ENCODE measurements around the gene SLC9A9. TPM values are rescaled to one million over a fixed set of nuclear protein-coding genes. Genes with fewer than 3 reads are reported as not detected.
"Not testable (repeated sequence)": the region's sequence is repeated elsewhere in the genome, so short reads cannot be mapped to it uniquely, and the experiment has no call there.

Gene SLC9A9
- polyA plus RNA-seq, 1 donor, result 6.3 TPM

DNA sequence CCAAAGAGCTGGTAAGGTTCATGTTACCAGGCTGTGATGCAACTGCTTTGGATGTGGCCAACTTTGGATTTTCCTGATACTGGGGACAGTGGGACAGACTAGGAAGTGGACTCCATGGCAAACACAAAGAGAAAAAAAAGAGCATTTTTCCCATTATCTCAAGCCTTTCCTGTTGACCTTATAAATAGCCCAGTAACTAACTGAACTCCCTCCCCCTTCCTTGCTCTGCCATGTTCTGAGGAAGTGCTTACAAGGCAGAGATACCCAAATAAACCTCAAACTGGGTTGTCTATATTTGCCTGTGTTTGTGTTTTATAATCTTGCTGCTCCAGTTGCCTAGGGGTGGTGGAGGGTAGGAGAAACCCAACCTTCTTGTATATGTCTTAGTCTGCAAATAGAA lies 27.3 kb upstream of the SLC9A9 start:
- no peaks in the 10 kb centered on the region for H3K4me1 ChIP-seq (ENCODE audit: control insufficient read depth, insufficient read depth, low read length)
- H3K4me3 ChIP-seq (ENCODE audit: low read length), result no peak overlapping the region
- no peaks in the 10 kb centered on the region for H3K9me3 ChIP-seq (ENCODE audit: control insufficient read depth, low read depth, low read length)
- no peak for DNase-seq
- no peak overlapping the region for H3K27ac ChIP-seq (ENCODE audit: low read length)
- H3K36me3 ChIP-seq (ENCODE audit: control insufficient read depth, insufficient read depth, low read length), result no peaks in the 10 kb centered on the region
- H3K27me3 ChIP-seq (ENCODE audit: control insufficient read depth, insufficient read depth, low read length), result no peaks in the 10 kb centered on the region

DNA sequence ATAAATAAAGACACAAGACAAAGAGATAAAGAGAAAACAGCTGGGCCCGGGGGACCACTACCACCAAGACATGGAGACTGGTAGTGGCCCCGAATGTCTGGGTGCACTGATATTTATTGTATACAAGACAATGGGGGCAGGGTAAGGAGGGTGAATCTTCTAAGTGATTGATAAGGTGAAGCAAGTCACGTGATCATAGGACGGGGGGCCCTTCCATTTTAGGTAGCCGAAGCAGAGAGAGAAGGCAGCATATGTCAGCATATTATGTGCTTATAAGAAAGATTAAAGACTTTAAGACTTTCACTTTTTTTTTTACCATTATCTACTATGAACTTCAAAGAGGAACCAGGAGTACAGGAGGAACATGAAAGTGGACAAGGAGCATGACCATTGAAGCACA lies 25.3 kb upstream of the SLC9A9 start:
- H3K36me3 ChIP-seq (ENCODE audit: control insufficient read depth, insufficient read depth, low read length); DNase-seq; H3K27ac ChIP-seq (ENCODE audit: low read length); H3K4me3 ChIP-seq (ENCODE audit: low read length); H3K4me1 ChIP-seq (ENCODE audit: control insufficient read depth, insufficient read depth, low read length); H3K9me3 ChIP-seq (ENCODE audit: control insufficient read depth, low read depth, low read length); H3K27me3 ChIP-seq (ENCODE audit: control insufficient read depth, insufficient read depth, low read length): not testable (repeated sequence)
- 100% methylated on average over 1 of the region's 5 CpGs for WGBS (ENCODE audit: insufficient coverage, low lambda C conversion rate)

DNA sequence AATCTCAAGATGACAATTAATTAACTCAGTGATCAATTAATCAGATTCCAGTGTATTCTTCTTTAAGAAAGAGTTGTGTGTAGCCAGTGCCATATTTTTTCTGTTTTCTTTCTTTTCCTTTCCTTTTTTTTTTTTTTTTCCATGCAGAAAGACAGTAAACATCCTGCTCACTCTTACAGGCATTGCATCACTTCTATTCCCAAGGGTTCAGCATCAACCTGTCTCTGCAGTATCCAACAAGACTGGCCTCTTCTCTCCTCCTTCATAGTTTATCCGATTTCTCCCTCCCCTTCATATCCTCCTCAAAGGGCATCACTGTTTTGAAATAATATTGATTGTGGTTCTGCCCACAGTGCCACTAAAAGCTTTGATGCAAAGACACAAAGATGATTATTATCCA lies 17.0 kb upstream of the SLC9A9 start:
- WGBS (ENCODE audit: insufficient coverage, low lambda C conversion rate), result 88% methylated on average over 1 of the region's 1 CpG
- no peak overlapping the region for H3K4me3 ChIP-seq (ENCODE audit: low read length)
- H3K27me3 ChIP-seq (ENCODE audit: control insufficient read depth, insufficient read depth, low read length), result no peaks in the 10 kb centered on the region
- no peaks in the 10 kb centered on the region for H3K4me1 ChIP-seq (ENCODE audit: control insufficient read depth, insufficient read depth, low read length)
- no peaks in the 10 kb centered on the region for H3K9me3 ChIP-seq (ENCODE audit: control insufficient read depth, low read depth, low read length)
- no peak overlapping the region for H3K27ac ChIP-seq (ENCODE audit: low read length)
- DNase-seq, result no peak
- H3K36me3 ChIP-seq (ENCODE audit: control insufficient read depth, insufficient read depth, low read length), result no peaks in the 10 kb centered on the region

DNA sequence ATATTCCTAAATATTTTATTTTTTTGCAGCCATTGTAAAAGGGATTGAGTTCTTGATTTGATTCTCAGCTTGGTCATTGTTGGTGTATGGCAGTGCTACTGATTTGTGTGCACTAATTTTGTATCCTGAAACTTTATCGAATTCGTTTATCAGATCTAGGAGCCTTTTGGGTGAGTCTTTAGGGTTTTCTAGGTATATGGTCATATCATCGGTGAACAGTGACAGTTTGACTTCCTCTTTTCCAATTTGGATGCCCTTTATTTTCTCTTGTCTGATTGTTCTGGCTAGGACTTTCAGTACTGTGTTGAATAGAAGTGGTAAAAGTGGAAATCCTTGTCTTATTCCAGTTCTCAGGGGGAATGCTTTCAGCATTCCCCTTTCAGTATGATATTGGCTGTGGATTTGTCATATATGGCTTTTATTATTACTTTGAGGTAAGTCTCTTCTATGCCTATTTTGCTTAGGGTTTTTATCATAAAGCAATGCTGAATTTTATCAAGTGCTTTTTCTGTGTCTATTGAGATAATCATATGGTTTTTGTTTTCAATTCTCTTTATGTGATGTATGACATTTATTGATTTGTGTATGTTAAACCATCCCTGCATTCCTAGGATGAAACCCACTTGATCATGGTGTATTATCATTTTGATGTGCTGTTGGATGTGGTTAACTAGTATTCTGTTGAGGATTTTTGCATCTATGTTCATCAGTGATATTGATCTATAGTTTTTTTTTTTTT lies 11.4 kb upstream of the SLC9A9 start:
- no peak overlapping the region for H3K4me3 ChIP-seq (ENCODE audit: low read length)
- WGBS (ENCODE audit: insufficient coverage, low lambda C conversion rate), result no CpG with 5 or more reads among the region's 3 CpGs
- no peaks in the 10 kb centered on the region for H3K36me3 ChIP-seq (ENCODE audit: control insufficient read depth, insufficient read depth, low read length)
- no peaks in the 10 kb centered on the region for H3K27me3 ChIP-seq (ENCODE audit: control insufficient read depth, insufficient read depth, low read length)
- DNase-seq, result no peak
- no peak overlapping the region for H3K27ac ChIP-seq (ENCODE audit: low read length)
- H3K9me3 ChIP-seq (ENCODE audit: control insufficient read depth, low read depth, low read length), result no peaks in the 10 kb centered on the region
- no peaks in the 10 kb centered on the region for H3K4me1 ChIP-seq (ENCODE audit: control insufficient read depth, insufficient read depth, low read length)

DNA sequence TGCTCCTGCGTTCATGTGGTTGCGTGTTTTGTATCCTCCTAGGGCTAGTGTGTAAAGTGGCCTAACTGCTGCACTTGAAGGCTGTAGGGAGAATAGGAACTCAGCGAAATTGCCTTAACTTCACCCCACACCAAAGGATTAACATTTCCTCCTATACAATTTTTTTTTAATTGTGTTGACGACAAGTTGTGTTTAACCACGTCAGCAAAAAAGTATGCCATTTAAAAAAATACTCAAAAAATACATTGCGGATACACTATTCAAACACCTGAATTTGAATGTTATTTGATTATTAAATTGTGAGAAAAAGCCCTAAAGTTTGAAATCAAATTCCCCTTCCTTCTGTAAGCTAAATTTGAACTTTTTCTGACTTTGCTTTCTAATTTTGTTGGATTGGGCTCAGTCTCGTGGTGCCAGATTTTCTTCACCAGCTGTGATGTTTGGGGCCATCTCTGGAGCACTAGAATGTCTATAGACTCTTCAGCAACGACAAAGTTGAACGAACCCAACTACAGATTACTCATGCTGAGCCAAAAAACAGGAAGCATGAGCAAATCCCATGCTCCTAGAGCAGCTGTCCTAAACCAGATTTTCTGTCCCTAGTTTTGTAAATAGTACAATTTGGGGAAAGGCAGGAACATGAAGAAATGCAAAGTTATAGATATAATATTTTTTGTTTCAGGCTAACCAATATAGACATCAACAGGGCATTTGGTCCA lies 8.1 kb upstream of the SLC9A9 start:
- WGBS (ENCODE audit: insufficient coverage, low lambda C conversion rate), result 93% methylated on average over 2 of the region's 9 CpGs
- Histone ChIP-seq H3K27ac (ENCODE audit: low read length) (no peak overlapping the region), H3K27me3 (ENCODE audit: control insufficient read depth, insufficient read depth, low read length) (no peaks in the 10 kb centered on the region), H3K9me3 (ENCODE audit: control insufficient read depth, low read depth, low read length) (no peaks in the 10 kb centered on the region), H3K4me1 (ENCODE audit: control insufficient read depth, insufficient read depth, low read length) (no peaks in the 10 kb centered on the region), H3K36me3 (ENCODE audit: control insufficient read depth, insufficient read depth, low read length) (no peaks in the 10 kb centered on the region), H3K4me3 (ENCODE audit: low read length) (no peak overlapping the region)
- DNase-seq, result no peak

DNA sequence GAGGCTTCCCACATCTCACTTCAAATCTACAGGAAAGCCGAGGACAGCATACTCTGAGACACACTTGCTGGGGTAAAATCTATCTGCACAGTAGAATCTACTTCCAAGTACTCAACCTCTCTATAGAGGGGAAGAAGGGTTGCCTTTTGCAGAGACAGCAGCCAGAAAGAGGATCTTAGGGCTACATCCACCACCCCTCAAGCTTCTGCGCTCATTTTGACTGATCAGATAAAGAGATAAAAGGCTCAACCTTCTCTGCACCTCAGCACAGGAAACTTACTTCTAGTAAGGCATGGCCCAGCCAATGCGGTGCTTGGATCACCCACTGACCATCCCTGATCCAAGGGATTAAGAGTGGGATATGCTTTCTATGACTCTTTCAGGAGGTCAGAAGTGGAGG lies 6.9 kb upstream of the SLC9A9 start:
- Histone ChIP-seq H3K9me3 (ENCODE audit: control insufficient read depth, low read depth, low read length) (no peaks in the 10 kb centered on the region), H3K4me3 (ENCODE audit: low read length) (no peak overlapping the region)
- no CpG with 5 or more reads among the region's 3 CpGs for WGBS (ENCODE audit: insufficient coverage, low lambda C conversion rate)

DNA sequence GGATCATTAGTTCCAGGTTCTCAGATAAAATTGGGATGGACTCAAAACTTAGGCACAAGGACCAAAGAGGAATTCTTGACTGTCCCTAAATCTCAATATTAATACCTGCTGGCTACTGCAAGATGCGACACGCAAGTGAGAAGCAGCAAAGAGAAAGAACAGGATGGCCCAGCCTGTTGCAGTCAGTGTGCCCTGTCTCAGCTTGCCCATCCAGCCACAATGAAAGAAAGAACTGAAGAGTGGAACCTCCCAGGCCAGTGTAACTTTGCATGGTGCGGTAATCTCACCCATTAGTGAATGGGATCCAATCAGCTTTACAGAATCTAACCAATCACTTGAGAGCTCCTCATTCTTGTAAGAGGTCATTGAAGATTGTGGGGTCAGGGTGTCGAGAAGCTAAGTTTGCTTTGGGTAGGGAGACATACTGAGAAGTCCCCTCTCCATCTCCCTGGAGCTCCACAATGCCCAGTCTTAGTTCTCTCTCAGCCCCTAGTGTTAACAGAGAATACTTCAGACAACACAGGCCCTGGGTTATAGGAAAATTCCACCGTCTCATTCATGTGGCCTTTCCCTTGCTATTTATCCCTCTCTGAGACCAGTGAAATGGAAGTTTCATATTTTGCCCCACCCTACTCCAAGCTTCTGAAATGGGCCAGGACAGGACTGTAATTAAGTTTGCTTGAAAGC lies 3.2 kb upstream of the SLC9A9 start:
- no CpG with 5 or more reads among the region's 5 CpGs for WGBS (ENCODE audit: insufficient coverage, low lambda C conversion rate)
- H3K27ac ChIP-seq (ENCODE audit: low read length), result no peak overlapping the region
- H3K4me3 ChIP-seq (ENCODE audit: low read length), result no peak overlapping the region
- no peaks in the 10 kb centered on the region for H3K4me1 ChIP-seq (ENCODE audit: control insufficient read depth, insufficient read depth, low read length)
- H3K27me3 ChIP-seq (ENCODE audit: control insufficient read depth, insufficient read depth, low read length), result no peaks in the 10 kb centered on the region
- no peak for DNase-seq
- H3K9me3 ChIP-seq (ENCODE audit: control insufficient read depth, low read depth, low read length), result no peaks in the 10 kb centered on the region
- H3K36me3 ChIP-seq (ENCODE audit: control insufficient read depth, insufficient read depth, low read length), result no peaks in the 10 kb centered on the region

More for the DNA sequence above, 6.9 kb upstream of the SLC9A9 start:
- Histone ChIP-seq H3K27me3 (ENCODE audit: control insufficient read depth, insufficient read depth, low read length) (no peaks in the 10 kb centered on the region), H3K36me3 (ENCODE audit: control insufficient read depth, insufficient read depth, low read length) (no peaks in the 10 kb centered on the region), H3K27ac (ENCODE audit: low read length) (no peak overlapping the region), H3K4me1 (ENCODE audit: control insufficient read depth, insufficient read depth, low read length) (no peaks in the 10 kb centered on the region)
- no peak for DNase-seq

DNA sequence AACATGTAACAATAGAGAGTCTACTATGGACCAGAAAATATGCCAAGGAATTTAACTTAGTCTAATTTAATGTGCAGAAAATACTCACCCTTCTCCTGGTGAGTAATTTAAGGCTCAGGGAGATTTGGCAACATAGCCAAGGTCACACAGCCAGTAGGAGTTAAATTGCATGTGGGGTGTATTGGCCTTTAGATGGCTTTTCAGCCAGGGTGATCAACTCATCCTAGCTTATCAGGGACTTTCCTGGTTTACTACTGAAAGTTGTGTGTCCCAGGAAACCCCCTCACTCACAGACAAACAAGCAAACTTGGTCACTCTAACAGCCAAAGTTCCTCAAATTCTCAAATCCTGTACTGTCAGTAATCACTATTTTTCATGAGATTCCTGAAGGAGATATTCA lies 2.6 kb upstream of the SLC9A9 start:
- Histone ChIP-seq H3K27me3 (ENCODE audit: control insufficient read depth, insufficient read depth, low read length) (no peaks in the 10 kb centered on the region), H3K36me3 (ENCODE audit: control insufficient read depth, insufficient read depth, low read length) (no peaks in the 10 kb centered on the region), H3K4me1 (ENCODE audit: control insufficient read depth, insufficient read depth, low read length) (no peaks in the 10 kb centered on the region), H3K4me3 (ENCODE audit: low read length) (no peak overlapping the region), H3K27ac (ENCODE audit: low read length) (no peak overlapping the region), H3K9me3 (ENCODE audit: control insufficient read depth, low read depth, low read length) (no peaks in the 10 kb centered on the region)
- no peak for DNase-seq

DNA sequence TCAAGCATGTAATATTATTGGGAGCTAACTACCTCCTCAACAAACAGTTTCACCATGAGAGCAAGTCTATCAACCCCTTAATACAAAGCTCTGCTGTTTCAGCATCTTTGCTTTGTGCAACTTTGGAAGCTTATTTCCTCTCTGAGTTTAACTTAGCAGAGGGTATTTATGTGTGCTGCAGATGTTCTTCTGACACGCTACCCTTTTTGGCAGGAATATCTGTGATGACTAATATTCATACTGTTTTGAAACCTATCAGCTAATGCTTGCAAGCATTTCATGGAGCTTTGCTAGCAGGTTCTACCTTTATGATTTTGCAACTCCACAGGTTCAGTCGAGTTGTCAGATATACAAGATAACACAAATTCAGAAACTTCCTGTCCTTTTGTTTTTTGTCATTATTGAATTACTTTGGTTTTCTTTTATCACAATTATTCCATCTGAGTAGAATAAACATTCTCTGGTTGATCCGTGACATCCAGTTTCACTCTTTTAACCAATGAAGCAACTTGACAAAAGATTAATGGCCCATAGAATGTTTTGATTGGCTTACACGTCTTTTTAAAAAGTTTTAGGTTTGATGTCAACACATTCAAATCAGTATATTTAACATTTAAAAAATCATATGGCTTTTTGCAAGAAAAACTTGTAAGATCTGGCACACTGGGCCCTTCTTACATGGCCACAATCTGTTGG lies 1.7 kb upstream of the SLC9A9 start:
- H3K9me3 ChIP-seq (ENCODE audit: control insufficient read depth, low read depth, low read length), result no peaks in the 10 kb centered on the region
- 42% methylated on average over 3 of the region's 4 CpGs for WGBS (ENCODE audit: insufficient coverage, low lambda C conversion rate)
- no peaks in the 10 kb centered on the region for H3K4me1 ChIP-seq (ENCODE audit: control insufficient read depth, insufficient read depth, low read length)
- DNase-seq, result peak in 1 of 2 donors; percentile 11
- H3K4me3 ChIP-seq (ENCODE audit: low read length), result no peak overlapping the region
- H3K27ac ChIP-seq (ENCODE audit: low read length), result no peak overlapping the region
- H3K27me3 ChIP-seq (ENCODE audit: control insufficient read depth, insufficient read depth, low read length), result no peaks in the 10 kb centered on the region
- H3K36me3 ChIP-seq (ENCODE audit: control insufficient read depth, insufficient read depth, low read length), result no peaks in the 10 kb centered on the region

DNA sequence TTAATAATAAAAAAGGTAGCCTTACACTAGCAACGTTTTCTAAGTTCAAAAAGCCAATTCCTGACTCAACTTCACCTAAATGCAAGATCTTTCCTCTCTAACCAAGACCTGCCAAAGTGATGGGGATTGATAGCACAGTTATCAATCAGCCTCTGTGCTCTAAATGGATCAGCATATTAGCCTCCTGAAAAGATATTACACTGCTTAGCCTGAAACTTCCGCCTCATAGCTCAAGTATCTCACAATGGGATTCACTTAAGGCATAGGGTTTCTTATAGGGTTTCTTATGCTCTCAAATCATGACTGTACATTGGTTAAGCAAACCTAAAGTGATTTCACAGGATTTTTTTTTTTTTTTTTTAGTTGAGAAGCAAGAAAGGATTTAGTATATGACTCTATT lies 436 bp upstream of the SLC9A9 start:
- no CpG with 5 or more reads among the region's 2 CpGs for WGBS (ENCODE audit: insufficient coverage, low lambda C conversion rate)
- H3K27ac ChIP-seq (ENCODE audit: low read length), result no peak overlapping the region
- H3K4me1 ChIP-seq (ENCODE audit: control insufficient read depth, insufficient read depth, low read length), result no peaks in the 10 kb centered on the region
- H3K27me3 ChIP-seq (ENCODE audit: control insufficient read depth, insufficient read depth, low read length), result no peaks in the 10 kb centered on the region
- no peak for DNase-seq
- H3K36me3 ChIP-seq (ENCODE audit: control insufficient read depth, insufficient read depth, low read length), result no peaks in the 10 kb centered on the region
- H3K4me3 ChIP-seq (ENCODE audit: low read length), result no peak overlapping the region
- H3K9me3 ChIP-seq (ENCODE audit: control insufficient read depth, low read depth, low read length), result no peaks in the 10 kb centered on the region
